SU-DHL-6 (cell line): ENCODE results near the gene XKR7.

Experiments used
- H2AFZ ChIP-seq: fragments of 200-600 bp; sonication (generic); 2 replicates; pipeline ENCODE4 v1.6.1; 2014; ENCODE audit warnings: low read depth, mild to moderate bottlenecking, moderate library complexity, mixed read lengths, antibody characterized with exemption, low read length; ENCODE audit not compliant: severe bottlenecking
- H3F3A ChIP-seq: fragments of 200-600 bp; shearing (Covaris generic); 2 replicates; pipeline ENCODE4 v1.6.0; 2016; ENCODE audit warnings: antibody characterized with exemption, mild to moderate bottlenecking; ENCODE audit not compliant: insufficient read depth
- H3K27ac ChIP-seq: fragments of 200-600 bp; sonication (generic); 2 replicates; pipeline ENCODE4 v1.5.1; 2016; ENCODE audit warnings: low read depth, mild to moderate bottlenecking, low read length, moderate library complexity, mixed read lengths
- H3K27me3 ChIP-seq: fragments of 200-600 bp; sonication (generic), shearing (Covaris generic); 2 replicates; pipeline ENCODE4 v1.6.0; 2014; ENCODE audit warnings: mild to moderate bottlenecking, low read length
- H3K36me3 ChIP-seq: fragments of 200-600 bp; sonication (generic); 2 replicates; pipeline ENCODE4 v1.6.1; 2014; ENCODE audit warnings: mild to moderate bottlenecking, low read length, mixed read lengths
- H3K4me2 ChIP-seq: fragments of 300-600, 200-600 bp; shearing (Covaris generic), sonication (generic); 2 replicates; pipeline ENCODE4 v1.6.0; 2014; ENCODE audit warnings: low read length, low read depth, mild to moderate bottlenecking; ENCODE audit not compliant: poor library complexity, severe bottlenecking
- H3K4me3 ChIP-seq: fragments of 200-600 bp; sonication (generic); 2 replicates; pipeline ENCODE4 v1.5.1; 2014; ENCODE audit warnings: antibody characterized with exemption, low read length, mild to moderate bottlenecking, mixed read lengths; ENCODE audit not compliant: insufficient read depth, poor library complexity, severe bottlenecking
- H3K79me2 ChIP-seq: fragments of 200-600 bp; sonication (generic); 2 replicates; pipeline ENCODE4 v1.6.1; 2014; ENCODE audit warnings: mild to moderate bottlenecking, low read length, moderate library complexity; ENCODE audit not compliant: insufficient read depth
- H3K9ac ChIP-seq: fragments of 200-600 bp; sonication (generic); 2 replicates; pipeline ENCODE4 v1.7.0; 2014; ENCODE audit warnings: mild to moderate bottlenecking, low read length
- H3K9me2 ChIP-seq: fragments of 200-600 bp; sonication (generic); replicated peaks from 2 replicates; pipeline ENCODE4 v1.6.1; 2014; ENCODE audit warnings: low read length; ENCODE audit not compliant: insufficient read depth
- H3K9me3 ChIP-seq: fragments of 200-600 bp; sonication (generic); 2 replicates; pipeline ENCODE4 v1.6.1; 2014; ENCODE audit warnings: low read length, mixed read lengths; ENCODE audit not compliant: insufficient read depth
- H4K20me1 ChIP-seq: fragments of 200-600 bp; sonication (generic); 2 replicates; pipeline ENCODE4 v1.6.1; 2014; ENCODE audit warnings: low read depth, mild to moderate bottlenecking, antibody characterized with exemption, low read length, moderate library complexity, mixed read lengths
- EZH2phosphoT487 ChIP-seq: fragments of 200-600 bp; sonication (generic), shearing (Covaris generic); conservative IDR thresholded peaks from 2 replicates; pipeline ENCODE4 v1.6.1; 2018; ENCODE audit warnings: mild to moderate bottlenecking, antibody characterized with exemption, low read length, moderate library complexity, mixed read lengths
- TF ChIP-seq, protein P1 (sequence below): fragments of 200-600 bp; sonication (generic); IDR thresholded peaks from one replicate; pipeline ENCODE4 v1.5.1; 2017; ENCODE audit warnings: antibody characterized with exemption, mild to moderate bottlenecking, low read length, moderate library complexity; ENCODE audit not compliant: insufficient read depth, poor library complexity, severe bottlenecking

Gene XKR7

DNA sequence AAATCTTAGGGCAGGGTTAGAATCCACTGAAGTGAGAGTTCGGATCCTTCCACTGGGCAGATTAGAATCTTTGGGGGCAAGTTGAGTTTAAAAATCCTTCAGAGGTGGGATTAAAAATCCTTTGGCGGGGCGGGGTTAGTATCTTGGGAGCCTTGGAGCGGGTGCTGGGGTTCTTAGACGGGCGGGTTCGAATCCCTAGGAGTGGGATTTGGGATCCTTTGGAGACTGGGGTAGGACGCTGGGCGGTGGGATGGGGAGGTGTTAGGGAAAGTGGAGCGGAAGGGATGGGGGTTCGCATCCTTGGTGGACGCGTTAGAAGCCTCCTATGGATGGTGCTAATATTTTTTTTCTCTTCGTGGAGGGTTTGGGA is 83.8 kb downstream of the XKR7 start:
- H3F3A ChIP-seq = peaks cover 31% of the 10 kb centered on the region
- H3K27me3 ChIP-seq = no peaks in the 10 kb centered on the region
- H2AFZ ChIP-seq = no peak overlapping the region
- peak overlapping the region; percentile 95 for H3K4me2 ChIP-seq
- H3K9me3 ChIP-seq = no peaks in the 10 kb centered on the region
- no peak for TF ChIP-seq EZH2phosphoT487
- TF ChIP-seq, protein P1, sequence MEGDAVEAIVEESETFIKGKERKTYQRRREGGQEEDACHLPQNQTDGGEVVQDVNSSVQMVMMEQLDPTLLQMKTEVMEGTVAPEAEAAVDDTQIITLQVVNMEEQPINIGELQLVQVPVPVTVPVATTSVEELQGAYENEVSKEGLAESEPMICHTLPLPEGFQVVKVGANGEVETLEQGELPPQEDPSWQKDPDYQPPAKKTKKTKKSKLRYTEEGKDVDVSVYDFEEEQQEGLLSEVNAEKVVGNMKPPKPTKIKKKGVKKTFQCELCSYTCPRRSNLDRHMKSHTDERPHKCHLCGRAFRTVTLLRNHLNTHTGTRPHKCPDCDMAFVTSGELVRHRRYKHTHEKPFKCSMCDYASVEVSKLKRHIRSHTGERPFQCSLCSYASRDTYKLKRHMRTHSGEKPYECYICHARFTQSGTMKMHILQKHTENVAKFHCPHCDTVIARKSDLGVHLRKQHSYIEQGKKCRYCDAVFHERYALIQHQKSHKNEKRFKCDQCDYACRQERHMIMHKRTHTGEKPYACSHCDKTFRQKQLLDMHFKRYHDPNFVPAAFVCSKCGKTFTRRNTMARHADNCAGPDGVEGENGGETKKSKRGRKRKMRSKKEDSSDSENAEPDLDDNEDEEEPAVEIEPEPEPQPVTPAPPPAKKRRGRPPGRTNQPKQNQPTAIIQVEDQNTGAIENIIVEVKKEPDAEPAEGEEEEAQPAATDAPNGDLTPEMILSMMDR = no peak
- H3K36me3 ChIP-seq = peaks cover 9% of the 10 kb centered on the region; the same call in 1 of the 2 replicates
- H3K27ac ChIP-seq = no peak overlapping the region
- H4K20me1 ChIP-seq = no peaks in the 10 kb centered on the region
- no peaks in the 10 kb centered on the region for H3K9me2 ChIP-seq
- peak overlapping the region; percentile 83 for H3K9ac ChIP-seq
- H3K79me2 ChIP-seq = peaks cover 32% of the 10 kb centered on the region
- H3K4me3 ChIP-seq = peak overlapping the region; percentile 81

GRCh38 chr20:32052090-32052777 is 84.3 kb downstream of the XKR7 start, which contains the start of gene HCK:
Gene HCK (plus strand): TSS chr20:32052242.
- Histone ChIP-seq H3K9ac (peak within 1 kb of the TSS; percentile 83), H4K20me1 (no peaks in the 10 kb centered on the region), H3K79me2 (peaks cover 35% of the 10 kb centered on the region), H3K9me3 (no peaks in the 10 kb centered on the region), H2AFZ (no peak within 1 kb of the TSS), H3F3A (peaks cover 31% of the 10 kb centered on the region), H3K4me2 (peak within 1 kb of the TSS; percentile 95), H3K27me3 (no peaks in the 10 kb centered on the region), H3K27ac (peak within 1 kb of the TSS; percentile 80), H3K4me3 (peak within 1 kb of the TSS; percentile 81), H3K9me2 (no peaks in the 10 kb centered on the region), H3K36me3 (peaks cover 9% of the 10 kb centered on the region; the same call in 1 of the 2 replicates)
- no peak for TF ChIP-seq EZH2phosphoT487
- TF ChIP-seq, protein P1 = no peak

- Histone ChIP-seq H3K4me2 (peak overlapping the region; percentile 95), H3K27me3 (no peaks in the 10 kb centered on the region), H3K9ac (peak overlapping the region; percentile 83)
These were observed 84.9 kb downstream of the XKR7 start for GRCh38 chr20:32052778-32053362.

More at GRCh38 chr20:32052778-32053362, 84.9 kb downstream of the XKR7 start:
- Histone ChIP-seq H2AFZ (no peak overlapping the region), H3K4me3 (peak overlapping the region; percentile 81), H3K9me3 (no peaks in the 10 kb centered on the region), H3F3A (peaks cover 31% of the 10 kb centered on the region), H3K36me3 (peaks cover 9% of the 10 kb centered on the region; the same call in 1 of the 2 replicates), H4K20me1 (no peaks in the 10 kb centered on the region), H3K9me2 (no peaks in the 10 kb centered on the region), H3K79me2 (peaks cover 41% of the 10 kb centered on the region), H3K27ac (peak overlapping the region; percentile 80)
- TF ChIP-seq, protein P1 = no peak
- no peak for TF ChIP-seq EZH2phosphoT487
